Activated effector memory CD4-positive, alpha-beta T cell treated with anti-CD3 and anti-CD28 coated beads, Interleukin-2, amount 50 U/mL, for 16 hours (primary cell): ENCODE data around the gene SLC25A26.

Experiments
- DNase-seq: peaks from one replicate; pipeline ENCODE4 v3.0.0-alpha.2; 2020

SLC25A26 gene

GRCh38 chr3:66338927-66339326 is 118.1 kb downstream of the SLC25A26 start:
- no peak for DNase-seq

- no peak for DNase-seq
Observed at GRCh38 chr3:66342717-66343356, 122.0 kb downstream of the SLC25A26 start.

GRCh38 chr3:66344391-66344811 is 123.6 kb downstream of the SLC25A26 start:
- DNase-seq: no peak

GRCh38 chr3:66344848-66345578 is 124.2 kb downstream of the SLC25A26 start:
- no peak for DNase-seq

- no peak for DNase-seq
Observed at GRCh38 chr3:66348704-66349103, 127.9 kb downstream of the SLC25A26 start.

GRCh38 chr3:66350601-66351000 is 129.8 kb downstream of the SLC25A26 start:
- DNase-seq: no peak

- no peak for DNase-seq
Observed at GRCh38 chr3:66353039-66353438, 132.2 kb downstream of the SLC25A26 start.

- no peak for DNase-seq
Observed at GRCh38 chr3:66353530-66353929, 132.7 kb downstream of the SLC25A26 start.

- no peak for DNase-seq
Observed at GRCh38 chr3:66354001-66354400, 133.2 kb downstream of the SLC25A26 start.

- DNase-seq: no peak
Observed at GRCh38 chr3:66355394-66355793, 134.6 kb downstream of the SLC25A26 start.

- DNase-seq: no peak
Observed at GRCh38 chr3:66355997-66356396, 135.2 kb downstream of the SLC25A26 start.

- no peak for DNase-seq
Observed at GRCh38 chr3:66361356-66361755, 140.6 kb downstream of the SLC25A26 start.

- no peak for DNase-seq
Observed at GRCh38 chr3:66362541-66362941, 141.7 kb downstream of the SLC25A26 start.

GRCh38 chr3:66363148-66363547 is 142.3 kb downstream of the SLC25A26 start:
- DNase-seq: no peak

GRCh38 chr3:66365080-66365479 is 144.3 kb downstream of the SLC25A26 start:
- no peak for DNase-seq

- DNase-seq: no peak
Observed at GRCh38 chr3:66366747-66367146, 145.9 kb downstream of the SLC25A26 start.

GRCh38 chr3:66367979-66368378 is 147.2 kb downstream of the SLC25A26 start:
- DNase-seq: no peak

- no peak for DNase-seq
Observed at GRCh38 chr3:66370179-66370578, 149.4 kb downstream of the SLC25A26 start.

- DNase-seq: no peak
Observed at GRCh38 chr3:66371432-66371831, 150.6 kb downstream of the SLC25A26 start.

GRCh38 chr3:66372681-66373350 is 152.0 kb downstream of the SLC25A26 start:
- no peak for DNase-seq

GRCh38 chr3:66376568-66376967 is 155.8 kb downstream of the SLC25A26 start:
- no peak for DNase-seq

GRCh38 chr3:66377800-66378199 is 157.0 kb downstream of the SLC25A26 start:
- no peak for DNase-seq

GRCh38 chr3:66378256-66378655 is 157.5 kb downstream of the SLC25A26 start:
- DNase-seq: peak; percentile 81

- no peak for DNase-seq
Observed at GRCh38 chr3:66379565-66379964, 158.8 kb downstream of the SLC25A26 start.
